Fibroblast of villous mesenchyme (primary cell): Measurements from ENCODE around the gene CEND1. TPM values are rescaled to one million over a fixed set of nuclear protein-coding genes. Genes with fewer than 3 reads are reported as not detected.

Experiments
- DNase-seq: peaks from one replicate; pipeline ENCODE4 v3.0.0-alpha.2; 2010; ENCODE audit warnings: low read depth
- H3K4me3 ChIP-seq: 2 replicates; pipeline ENCODE4 v1.5.1; 2011; ENCODE audit warnings: low read depth, mild to moderate bottlenecking, low read length
- CTCF ChIP-seq: IDR thresholded peaks from 2 replicates; pipeline ENCODE4 v1.5.1; 2012; ENCODE audit warnings: low read depth, mild to moderate bottlenecking, low read length; ENCODE audit not compliant: insufficient read depth
- total RNA-seq: library from RNA; depleted of rRNA; stranded (reverse); fragments of >200 nt; gene quantifications from 2 replicates; pipeline ENCODE4 v1.2.3, GENCODE V29; 2012

Gene CEND1
- total RNA-seq, 1 donor, result 0.43 TPM

DNA sequence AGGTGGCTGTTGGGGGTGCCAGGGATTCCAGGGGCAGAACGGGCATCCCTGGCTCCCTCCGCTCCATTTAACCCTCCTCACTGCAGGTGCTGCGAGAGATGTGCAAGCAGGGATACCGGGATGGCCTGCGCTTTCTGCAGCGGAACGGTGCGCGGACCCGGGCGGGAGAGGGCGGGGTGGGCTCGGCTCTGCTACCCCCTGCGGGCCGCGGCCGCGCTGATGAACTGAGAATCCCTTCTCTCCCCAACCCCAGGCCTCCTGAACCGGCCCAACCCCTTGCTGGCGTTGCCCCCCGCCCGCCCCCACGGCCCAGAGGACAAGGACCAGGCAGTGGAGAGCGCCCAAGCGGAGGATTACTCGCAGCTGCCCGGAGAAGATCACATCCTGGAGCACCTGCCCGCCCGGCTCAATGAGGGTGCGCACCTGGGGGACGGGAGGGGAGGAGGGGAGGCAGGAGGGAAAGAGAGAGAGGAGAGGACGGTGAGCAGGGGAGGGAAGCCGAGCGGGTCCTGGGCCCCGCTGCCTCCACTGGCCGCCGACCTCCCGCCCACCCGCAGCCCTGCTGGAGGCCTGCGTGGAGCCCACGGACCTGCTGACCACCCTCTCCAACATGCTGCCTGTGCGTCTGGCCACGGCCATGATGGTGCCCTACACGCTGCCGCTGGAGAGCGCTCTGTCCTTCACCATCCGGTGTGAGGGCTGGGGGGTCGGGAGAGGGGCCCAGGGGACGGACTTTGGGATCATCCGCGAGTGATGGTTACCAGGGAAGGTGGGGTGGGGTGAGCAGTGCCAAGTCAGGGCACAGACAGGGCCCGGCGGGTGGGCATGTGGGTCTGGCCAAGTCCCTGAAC, 33.8 kb upstream of the CEND1 start:
- no peak for TF ChIP-seq CTCF
- H3K4me3 ChIP-seq, result no peak overlapping the region
- DNase-seq, result no peak

- no peak for DNase-seq
- H3K4me3 ChIP-seq, result no peak overlapping the region
Measured at GRCh38 chr11:821512-822371, 31.9 kb upstream of the CEND1 start.

GRCh38 chr11:820655-821511, 31.0 kb upstream of the CEND1 start:
- no peak for TF ChIP-seq CTCF
- peak overlapping the region; percentile 70 for H3K4me3 ChIP-seq
- DNase-seq, result no peak

More at GRCh38 chr11:821512-822371, 31.9 kb upstream of the CEND1 start:
- no peak for TF ChIP-seq CTCF

DNA sequence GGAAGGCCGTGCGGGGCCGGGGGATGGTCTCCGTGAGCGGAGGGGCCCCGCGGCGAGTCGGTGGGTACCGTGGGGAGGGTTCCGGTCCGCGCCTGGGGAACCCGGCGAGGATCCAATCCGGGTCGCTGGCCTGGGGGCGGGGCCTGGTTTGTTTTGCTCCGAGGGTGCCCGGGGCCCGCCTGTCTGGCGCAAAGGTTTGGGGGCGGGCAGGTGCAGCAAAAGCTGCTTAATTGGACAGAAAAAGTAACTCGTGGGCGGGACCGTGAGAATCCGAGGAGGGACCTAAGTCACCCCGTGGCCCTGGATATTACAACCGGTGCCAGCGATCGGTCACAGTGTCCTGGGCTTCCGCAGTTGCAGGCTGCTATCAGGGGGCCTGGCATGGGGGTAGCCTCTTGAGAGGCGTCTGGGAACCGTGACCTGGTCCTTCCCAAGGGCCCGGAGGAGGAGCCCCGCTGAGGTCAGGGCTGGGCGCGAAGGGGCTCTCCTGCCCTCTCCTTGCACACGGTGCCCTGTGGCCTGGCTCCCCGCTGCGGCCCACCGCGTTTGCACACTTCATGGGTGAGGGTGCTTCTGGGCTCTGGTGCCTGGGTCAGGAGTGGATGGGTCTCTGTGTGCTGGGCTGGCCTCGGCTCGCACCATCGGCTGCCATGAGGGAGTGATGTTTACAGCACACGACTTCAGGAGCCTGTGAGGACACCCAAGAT, 30.2 kb upstream of the CEND1 start:
- peak; percentile 78 for DNase-seq
- no peak for TF ChIP-seq CTCF

GRCh38 chr11:819129-819931, 29.4 kb upstream of the CEND1 start:
- DNase-seq, result peak; percentile 85
- no peak for TF ChIP-seq CTCF
- peak overlapping the region; percentile 70 for H3K4me3 ChIP-seq

More for the DNA sequence above, 30.2 kb upstream of the CEND1 start:
- peak overlapping the region; percentile 70 for H3K4me3 ChIP-seq
